ENCODE data around the gene ACE. TPM values are rescaled to one million over a fixed set of nuclear protein-coding genes. Genes with fewer than 3 reads are reported as not detected.

The ACE gene
- total RNA-seq, 1 experiment from 2014 or later, result 4.5 TPM

DNA sequence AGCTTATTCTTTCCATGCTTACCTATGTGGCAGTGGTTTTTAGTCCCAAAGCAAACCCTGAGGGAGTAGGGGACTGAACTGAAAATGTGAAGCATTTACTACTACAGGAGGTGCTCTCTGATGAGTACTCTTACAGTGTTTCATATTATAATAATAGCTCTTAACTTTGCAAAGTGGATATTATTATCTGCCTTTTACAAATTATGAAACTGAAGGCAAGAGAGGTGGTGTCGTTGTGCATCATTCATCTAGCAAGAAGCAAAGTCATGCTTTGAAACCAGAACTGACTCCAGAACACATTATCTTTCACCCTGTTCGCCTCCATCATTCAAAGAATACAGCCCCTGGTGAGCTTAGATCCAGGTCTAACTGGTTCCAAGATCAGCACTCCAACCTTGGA, 38.1 kb downstream of the ACE start:
- no TSS peak for BruUV-seq (replicated peaks)
- TF ChIP-seq, protein P1, sequence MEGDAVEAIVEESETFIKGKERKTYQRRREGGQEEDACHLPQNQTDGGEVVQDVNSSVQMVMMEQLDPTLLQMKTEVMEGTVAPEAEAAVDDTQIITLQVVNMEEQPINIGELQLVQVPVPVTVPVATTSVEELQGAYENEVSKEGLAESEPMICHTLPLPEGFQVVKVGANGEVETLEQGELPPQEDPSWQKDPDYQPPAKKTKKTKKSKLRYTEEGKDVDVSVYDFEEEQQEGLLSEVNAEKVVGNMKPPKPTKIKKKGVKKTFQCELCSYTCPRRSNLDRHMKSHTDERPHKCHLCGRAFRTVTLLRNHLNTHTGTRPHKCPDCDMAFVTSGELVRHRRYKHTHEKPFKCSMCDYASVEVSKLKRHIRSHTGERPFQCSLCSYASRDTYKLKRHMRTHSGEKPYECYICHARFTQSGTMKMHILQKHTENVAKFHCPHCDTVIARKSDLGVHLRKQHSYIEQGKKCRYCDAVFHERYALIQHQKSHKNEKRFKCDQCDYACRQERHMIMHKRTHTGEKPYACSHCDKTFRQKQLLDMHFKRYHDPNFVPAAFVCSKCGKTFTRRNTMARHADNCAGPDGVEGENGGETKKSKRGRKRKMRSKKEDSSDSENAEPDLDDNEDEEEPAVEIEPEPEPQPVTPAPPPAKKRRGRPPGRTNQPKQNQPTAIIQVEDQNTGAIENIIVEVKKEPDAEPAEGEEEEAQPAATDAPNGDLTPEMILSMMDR (IDR thresholded peaks at IDR 0.05), result no peak
- TF ChIP-seq, protein P2, sequence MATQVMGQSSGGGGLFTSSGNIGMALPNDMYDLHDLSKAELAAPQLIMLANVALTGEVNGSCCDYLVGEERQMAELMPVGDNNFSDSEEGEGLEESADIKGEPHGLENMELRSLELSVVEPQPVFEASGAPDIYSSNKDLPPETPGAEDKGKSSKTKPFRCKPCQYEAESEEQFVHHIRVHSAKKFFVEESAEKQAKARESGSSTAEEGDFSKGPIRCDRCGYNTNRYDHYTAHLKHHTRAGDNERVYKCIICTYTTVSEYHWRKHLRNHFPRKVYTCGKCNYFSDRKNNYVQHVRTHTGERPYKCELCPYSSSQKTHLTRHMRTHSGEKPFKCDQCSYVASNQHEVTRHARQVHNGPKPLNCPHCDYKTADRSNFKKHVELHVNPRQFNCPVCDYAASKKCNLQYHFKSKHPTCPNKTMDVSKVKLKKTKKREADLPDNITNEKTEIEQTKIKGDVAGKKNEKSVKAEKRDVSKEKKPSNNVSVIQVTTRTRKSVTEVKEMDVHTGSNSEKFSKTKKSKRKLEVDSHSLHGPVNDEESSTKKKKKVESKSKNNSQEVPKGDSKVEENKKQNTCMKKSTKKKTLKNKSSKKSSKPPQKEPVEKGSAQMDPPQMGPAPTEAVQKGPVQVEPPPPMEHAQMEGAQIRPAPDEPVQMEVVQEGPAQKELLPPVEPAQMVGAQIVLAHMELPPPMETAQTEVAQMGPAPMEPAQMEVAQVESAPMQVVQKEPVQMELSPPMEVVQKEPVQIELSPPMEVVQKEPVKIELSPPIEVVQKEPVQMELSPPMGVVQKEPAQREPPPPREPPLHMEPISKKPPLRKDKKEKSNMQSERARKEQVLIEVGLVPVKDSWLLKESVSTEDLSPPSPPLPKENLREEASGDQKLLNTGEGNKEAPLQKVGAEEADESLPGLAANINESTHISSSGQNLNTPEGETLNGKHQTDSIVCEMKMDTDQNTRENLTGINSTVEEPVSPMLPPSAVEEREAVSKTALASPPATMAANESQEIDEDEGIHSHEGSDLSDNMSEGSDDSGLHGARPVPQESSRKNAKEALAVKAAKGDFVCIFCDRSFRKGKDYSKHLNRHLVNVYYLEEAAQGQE (IDR thresholded peaks at IDR 0.05; ENCODE audit: insufficient read depth in 1 of 2, low read depth in 2 of 2, low read length in 1 of 2), result no peak
- TF ChIP-seq POLR2AphosphoS5 (IDR thresholded peaks at IDR 0.05; ENCODE audit: low read depth, low read length) (no peak), SIN3A (IDR thresholded peaks at IDR 0.05; ENCODE audit: borderline replicate concordance, insufficient read depth, low read depth, low read length) (no peak), TCF7L2 (IDR thresholded peaks at IDR 0.05; ENCODE audit: low read depth, low read length) (no peak)
- H3K4me3 ChIP-seq (ENCODE audit: low read depth in 2 of 2, low read length in 2 of 2), result no peak overlapping the region
- intact Hi-C loops (cut with micrococcal nuclease; ENCODE audit: unreplicated experiment) (no loop called here), in situ Hi-C loops (cut with HindIII; ENCODE audit: low pct_unique_long_range_greater_than_20kb, low sequenced_read_pairs) (no loop called here)
- H3K27me3 ChIP-seq (ENCODE audit: control insufficient read depth, insufficient read depth, low read length), result peaks cover 4% of the 10 kb centered on the region; the same call in 1 of the 2 replicates
- no peak for DNase-seq (ENCODE audit: low read depth, low spot score)
- H3K9me3 ChIP-seq (ENCODE audit: control insufficient read depth, insufficient read depth, low read depth, low read length), result no peaks in the 10 kb centered on the region
- POLR2A ChIA-PET, result no interaction called here
- no peak for ATAC-seq
- no peaks in the 10 kb centered on the region for H3K36me3 ChIP-seq (ENCODE audit: control insufficient read depth, insufficient read depth, low read length)
- CTCF ChIA-PET, result no interaction called here
- no peak overlapping the region for H3K27ac ChIP-seq (ENCODE audit: low read length)
- no peaks in the 10 kb centered on the region for H3K4me1 ChIP-seq (ENCODE audit: control insufficient read depth, insufficient read depth, low read length)

DNA sequence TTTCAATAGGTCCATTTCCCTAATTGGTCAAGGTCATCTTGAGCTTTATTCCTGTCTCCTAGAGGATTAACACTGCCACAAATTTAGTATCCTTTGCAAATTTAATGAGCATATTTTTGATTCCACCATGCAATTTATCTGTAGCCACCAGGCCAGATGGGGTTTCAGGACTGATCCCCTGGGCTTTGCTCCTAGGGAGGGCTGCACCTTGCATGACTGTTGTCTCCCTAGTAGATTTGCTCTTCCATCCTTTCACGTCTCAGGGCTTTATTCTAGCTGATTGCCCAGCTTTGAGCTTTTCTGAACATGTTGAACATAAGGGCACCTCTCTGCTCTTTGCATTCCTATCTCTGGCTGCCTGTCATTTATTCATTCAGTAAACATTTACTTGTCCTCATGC, 38.6 kb downstream of the ACE start:
- H3K4me1 ChIP-seq (ENCODE audit: control insufficient read depth, insufficient read depth, low read length), result no peaks in the 10 kb centered on the region
- intact Hi-C loops (cut with micrococcal nuclease; ENCODE audit: unreplicated experiment), result no loop called here
- TF ChIP-seq, protein P2 (IDR thresholded peaks at IDR 0.05; ENCODE audit: insufficient read depth in 1 of 2, low read depth in 2 of 2, low read length in 1 of 2), result no peak
- TF ChIP-seq POLR2AphosphoS5 (IDR thresholded peaks at IDR 0.05; ENCODE audit: low read depth, low read length), result no peak
- no peak for TF ChIP-seq SIN3A (IDR thresholded peaks at IDR 0.05; ENCODE audit: borderline replicate concordance, insufficient read depth, low read depth, low read length)
- H3K27ac ChIP-seq (ENCODE audit: low read length), result no peak overlapping the region
- ChIA-PET CTCF (no interaction called here), POLR2A (no interaction called here)
- peaks cover 4% of the 10 kb centered on the region; the same call in 1 of the 2 replicates for H3K27me3 ChIP-seq (ENCODE audit: control insufficient read depth, insufficient read depth, low read length)
- H3K4me3 ChIP-seq (ENCODE audit: low read depth in 2 of 2, low read length in 2 of 2), result no peak overlapping the region
- ATAC-seq (no peak), DNase-seq (ENCODE audit: low read depth, low spot score) (no peak)
- H3K9me3 ChIP-seq (ENCODE audit: control insufficient read depth, insufficient read depth, low read depth, low read length), result no peaks in the 10 kb centered on the region
- BruUV-seq (replicated peaks), result no TSS peak
- no peaks in the 10 kb centered on the region for H3K36me3 ChIP-seq (ENCODE audit: control insufficient read depth, insufficient read depth, low read length)
- in situ Hi-C loops (cut with HindIII; ENCODE audit: low pct_unique_long_range_greater_than_20kb, low sequenced_read_pairs), result no loop called here
